K562 (cell line): ENCODE data around the gene CNBD2. TPM values are rescaled to one million over a fixed set of nuclear protein-coding genes. Genes with fewer than 3 reads are reported as not detected.

Experiments used
- CBX2 ChIP-seq: fragments of 200-600 bp; sonication (generic); IDR thresholded peaks from one replicate; pipeline ENCODE4 v1.6.1; 2012; ENCODE audit warnings: mild to moderate bottlenecking, low read length, inconsistent platforms; ENCODE audit not compliant: insufficient read depth, poor library complexity, severe bottlenecking
- E2F3 ChIP-seq: fragments of 250-450 bp; sonication (Bioruptor Pico); IDR thresholded peaks from 2 replicates; pipeline ENCODE4 v1.4.0; 2020; ENCODE audit warnings: mild to moderate bottlenecking
- FOXA3 ChIP-seq, 2 experiments: fragments of 450-650 bp in 1 of 2; sonication (generic) in 1 of 2; formaldehyde crosslinking; IDR thresholded peaks in 1 of 2; conservative IDR thresholded peaks in 1 of 2; 2 replicates each; pipeline versions ENCODE4 v1.4.0 to v1.8.0; 2020 to 2022; ENCODE audit warnings: mild to moderate bottlenecking in 2 of 2, missing genetic modification reagents in 1 of 2
- LEF1 ChIP-seq: fragments of 450-650 bp; IDR thresholded peaks from 2 replicates; pipeline ENCODE4 v1.6.1; 2016; ENCODE audit warnings: mild to moderate bottlenecking
- NR2C1 ChIP-seq, 2 experiments: fragments of 450-650 bp; IDR thresholded peaks; 2 replicates each; pipeline ENCODE4 v1.6.1; 2017; ENCODE audit warnings: mild to moderate bottlenecking in 2 of 2, antibody characterized with exemption in 1 of 2, inconsistent platforms in 1 of 2, missing compliant biosample characterization in 1 of 2, missing genetic modification characterization in 1 of 2
- SRSF1 ChIP-seq: fragments of 200-400 bp; formaldehyde crosslinking; IDR thresholded peaks from 2 replicates; pipeline ENCODE4 v1.6.1; 2017; ENCODE audit warnings: mild to moderate bottlenecking, low read depth, low read length, moderate library complexity
- ZNF165 ChIP-seq: fragments of 250-450 bp; sonication (Bioruptor Pico); IDR thresholded peaks from 2 replicates; pipeline ENCODE4 v1.4.0; 2020; ENCODE audit warnings: borderline replicate concordance
- ZNF253 ChIP-seq: fragments of 250-450 bp; sonication (Bioruptor Pico); conservative IDR thresholded peaks from 2 replicates; pipeline ENCODE4 v1.6.1; 2021; ENCODE audit warnings: mild to moderate bottlenecking
- ZNF77 ChIP-seq: fragments of 250-450 bp; sonication (Bioruptor Pico); IDR thresholded peaks from 2 replicates; pipeline ENCODE4 v1.5.0; 2020
- polyA plus RNA-seq, 8 experiments: library from polyadenylated mRNA; depleted of rRNA in 4 of 8; stranded (reverse) in 5 of 8; unstranded in 3 of 8; fragments of >200 nt; fragmentation: Nextera tagmentation in 2 of 8; fragmentation: Illumina TruSeq in 1 of 8; extraction: Ambion mirVana in 2 of 8; extraction: Trizol in 1 of 8; gene quantifications; 2 replicates each; pipeline versions ENCODE4 v1.2.1 to v1.2.3, GENCODE V29; 2011 to 2014; ENCODE audit warnings: inconsistent platforms in 1 of 8, missing spikeins in 1 of 8
- total RNA-seq, 7 experiments: library from RNA; depleted of rRNA in 6 of 7; stranded (reverse); fragments of >200 nt in 6 of 7; fragmentation: Illumina TruSeq in 2 of 7; extraction: Trizol in 2 of 7; gene quantifications; 2 replicates each; pipeline versions ENCODE4 v1.2.1 to v1.2.3, GENCODE V29; 2011 to 2021; ENCODE audit warnings: low replicate concordance in 1 of 7
- TF ChIP-seq, protein P1 (sequence below): fragments of 200-800 bp; sonication (Bioruptor generic); IDR thresholded peaks from 2 replicates; pipeline ENCODE4 v1.6.1; 2016; ENCODE audit warnings: missing genetic modification characterization, missing compliant biosample characterization
- TF ChIP-seq, protein P2 (sequence below): fragments of 450-650 bp; IDR thresholded peaks from 2 replicates; pipeline ENCODE4 v1.6.1; 2016; ENCODE audit warnings: missing biosample characterization, missing genetic modification characterization

The CNBD2 gene
- total and polyA plus RNA-seq, 9 of the 15 experiments (the other 6 are each of a cell fraction or from before 2014, with no cell fraction given): 3.2 to 17.5 (median 5.3) TPM

DNA sequence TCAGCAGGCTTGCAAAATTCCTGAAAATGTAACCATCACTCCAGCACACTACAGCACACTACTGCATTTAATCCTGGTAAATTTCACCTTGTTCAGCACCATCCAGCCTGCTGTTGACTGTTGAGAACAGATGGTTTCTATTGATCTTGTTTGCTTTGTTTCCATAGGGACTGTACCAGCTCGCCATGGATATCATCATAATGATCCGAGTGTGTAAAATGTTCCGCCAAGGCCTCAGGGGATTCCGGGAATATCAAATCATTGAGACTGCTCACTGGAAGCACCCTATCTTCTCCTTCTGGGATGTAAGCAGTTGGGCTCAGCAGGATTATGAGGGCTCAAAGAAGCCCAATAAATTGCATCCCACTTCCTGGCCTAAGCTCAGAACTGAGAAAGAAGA lies 4.1 kb downstream of the CNBD2 start (continued):
- TF ChIP-seq, protein P1, sequence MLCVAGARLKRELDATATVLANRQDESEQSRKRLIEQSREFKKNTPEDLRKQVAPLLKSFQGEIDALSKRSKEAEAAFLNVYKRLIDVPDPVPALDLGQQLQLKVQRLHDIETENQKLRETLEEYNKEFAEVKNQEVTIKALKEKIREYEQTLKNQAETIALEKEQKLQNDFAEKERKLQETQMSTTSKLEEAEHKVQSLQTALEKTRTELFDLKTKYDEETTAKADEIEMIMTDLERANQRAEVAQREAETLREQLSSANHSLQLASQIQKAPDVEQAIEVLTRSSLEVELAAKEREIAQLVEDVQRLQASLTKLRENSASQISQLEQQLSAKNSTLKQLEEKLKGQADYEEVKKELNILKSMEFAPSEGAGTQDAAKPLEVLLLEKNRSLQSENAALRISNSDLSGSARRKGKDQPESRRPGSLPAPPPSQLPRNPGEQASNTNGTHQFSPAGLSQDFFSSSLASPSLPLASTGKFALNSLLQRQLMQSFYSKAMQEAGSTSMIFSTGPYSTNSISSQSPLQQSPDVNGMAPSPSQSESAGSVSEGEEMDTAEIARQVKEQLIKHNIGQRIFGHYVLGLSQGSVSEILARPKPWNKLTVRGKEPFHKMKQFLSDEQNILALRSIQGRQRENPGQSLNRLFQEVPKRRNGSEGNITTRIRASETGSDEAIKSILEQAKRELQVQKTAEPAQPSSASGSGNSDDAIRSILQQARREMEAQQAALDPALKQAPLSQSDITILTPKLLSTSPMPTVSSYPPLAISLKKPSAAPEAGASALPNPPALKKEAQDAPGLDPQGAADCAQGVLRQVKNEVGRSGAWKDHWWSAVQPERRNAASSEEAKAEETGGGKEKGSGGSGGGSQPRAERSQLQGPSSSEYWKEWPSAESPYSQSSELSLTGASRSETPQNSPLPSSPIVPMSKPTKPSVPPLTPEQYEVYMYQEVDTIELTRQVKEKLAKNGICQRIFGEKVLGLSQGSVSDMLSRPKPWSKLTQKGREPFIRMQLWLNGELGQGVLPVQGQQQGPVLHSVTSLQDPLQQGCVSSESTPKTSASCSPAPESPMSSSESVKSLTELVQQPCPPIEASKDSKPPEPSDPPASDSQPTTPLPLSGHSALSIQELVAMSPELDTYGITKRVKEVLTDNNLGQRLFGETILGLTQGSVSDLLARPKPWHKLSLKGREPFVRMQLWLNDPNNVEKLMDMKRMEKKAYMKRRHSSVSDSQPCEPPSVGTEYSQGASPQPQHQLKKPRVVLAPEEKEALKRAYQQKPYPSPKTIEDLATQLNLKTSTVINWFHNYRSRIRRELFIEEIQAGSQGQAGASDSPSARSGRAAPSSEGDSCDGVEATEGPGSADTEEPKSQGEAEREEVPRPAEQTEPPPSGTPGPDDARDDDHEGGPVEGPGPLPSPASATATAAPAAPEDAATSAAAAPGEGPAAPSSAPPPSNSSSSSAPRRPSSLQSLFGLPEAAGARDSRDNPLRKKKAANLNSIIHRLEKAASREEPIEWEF: no peak
- TF ChIP-seq ZNF77 (CRISPR knock-in tag) (no peak), E2F3 (no peak), ZNF253 (no peak), SRSF1 (no peak), LEF1 (no peak), ZNF165 (CRISPR knock-in tag) (no peak), FOXA3 (CRISPR knock-in tag; conservative IDR thresholded peaks at IDR 0.05 in 1 of 2, IDR thresholded peaks at IDR 0.05 in 1 of 2) (no peak), NR2C1 (IDR thresholded peaks at IDR 0.05) (no peak), NR2C1 (tag; IDR thresholded peaks at IDR 0.05) (no peak), CBX2 (no peak)
- TF ChIP-seq, protein P2, sequence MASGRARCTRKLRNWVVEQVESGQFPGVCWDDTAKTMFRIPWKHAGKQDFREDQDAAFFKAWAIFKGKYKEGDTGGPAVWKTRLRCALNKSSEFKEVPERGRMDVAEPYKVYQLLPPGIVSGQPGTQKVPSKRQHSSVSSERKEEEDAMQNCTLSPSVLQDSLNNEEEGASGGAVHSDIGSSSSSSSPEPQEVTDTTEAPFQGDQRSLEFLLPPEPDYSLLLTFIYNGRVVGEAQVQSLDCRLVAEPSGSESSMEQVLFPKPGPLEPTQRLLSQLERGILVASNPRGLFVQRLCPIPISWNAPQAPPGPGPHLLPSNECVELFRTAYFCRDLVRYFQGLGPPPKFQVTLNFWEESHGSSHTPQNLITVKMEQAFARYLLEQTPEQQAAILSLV (tag): no peak
